GM12864 (cell line): ENCODE data around the gene DNM1.

Experiments used
- DNase-seq: peaks from one replicate; pipeline ENCODE4 v3.0.0-alpha.2; 2011; ENCODE audit warnings: low read depth
- H3K4me3 ChIP-seq: 2 replicates; pipeline ENCODE4 v1.5.1; 2011; ENCODE audit warnings: mild to moderate bottlenecking, low read depth, low read length, control low read depth
- TF ChIP-seq, protein P1 (sequence below): IDR thresholded peaks from 2 replicates; pipeline ENCODE4 v1.5.1; 2011; ENCODE audit warnings: low read depth, mild to moderate bottlenecking, moderate library complexity, low read length, control low read depth, inconsistent platforms; ENCODE audit errors: missing control alignments

The DNM1 gene

DNA sequence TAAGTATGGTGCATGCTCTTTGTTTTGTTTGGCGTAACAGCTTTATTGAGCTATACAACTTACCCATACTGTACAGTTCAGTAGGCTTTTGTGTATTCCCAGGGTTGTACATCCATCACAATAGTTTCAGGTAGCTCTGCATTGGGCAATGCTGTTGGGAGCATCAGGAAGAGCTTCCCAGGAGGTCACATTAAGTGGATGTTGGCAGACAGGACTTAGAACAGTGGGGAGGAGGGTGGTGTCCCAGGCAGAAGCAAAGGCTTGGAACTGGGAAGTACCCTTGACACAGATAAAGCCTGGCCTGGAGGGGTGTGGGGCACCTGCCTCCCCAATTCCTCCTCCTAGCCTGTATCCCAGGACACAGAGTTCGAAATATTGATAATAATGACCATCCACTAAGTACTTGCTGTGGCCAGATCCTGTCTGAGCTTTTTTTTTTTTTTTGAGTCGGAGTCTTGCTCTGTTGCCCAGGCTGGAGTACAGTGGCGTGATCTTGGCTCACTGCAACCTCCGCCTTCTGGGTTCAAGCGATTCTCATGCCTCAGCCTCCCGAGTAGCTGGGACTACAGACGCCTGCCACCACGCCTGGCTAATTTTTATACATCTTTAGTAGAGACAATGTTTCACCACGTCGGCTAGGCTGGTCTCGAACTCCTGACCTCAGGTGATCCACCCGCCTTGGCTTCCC lies 41.8 kb upstream of the DNM1 start:
- DNase-seq, result no peak
- TF ChIP-seq, protein P1, sequence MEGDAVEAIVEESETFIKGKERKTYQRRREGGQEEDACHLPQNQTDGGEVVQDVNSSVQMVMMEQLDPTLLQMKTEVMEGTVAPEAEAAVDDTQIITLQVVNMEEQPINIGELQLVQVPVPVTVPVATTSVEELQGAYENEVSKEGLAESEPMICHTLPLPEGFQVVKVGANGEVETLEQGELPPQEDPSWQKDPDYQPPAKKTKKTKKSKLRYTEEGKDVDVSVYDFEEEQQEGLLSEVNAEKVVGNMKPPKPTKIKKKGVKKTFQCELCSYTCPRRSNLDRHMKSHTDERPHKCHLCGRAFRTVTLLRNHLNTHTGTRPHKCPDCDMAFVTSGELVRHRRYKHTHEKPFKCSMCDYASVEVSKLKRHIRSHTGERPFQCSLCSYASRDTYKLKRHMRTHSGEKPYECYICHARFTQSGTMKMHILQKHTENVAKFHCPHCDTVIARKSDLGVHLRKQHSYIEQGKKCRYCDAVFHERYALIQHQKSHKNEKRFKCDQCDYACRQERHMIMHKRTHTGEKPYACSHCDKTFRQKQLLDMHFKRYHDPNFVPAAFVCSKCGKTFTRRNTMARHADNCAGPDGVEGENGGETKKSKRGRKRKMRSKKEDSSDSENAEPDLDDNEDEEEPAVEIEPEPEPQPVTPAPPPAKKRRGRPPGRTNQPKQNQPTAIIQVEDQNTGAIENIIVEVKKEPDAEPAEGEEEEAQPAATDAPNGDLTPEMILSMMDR, result no peak
- H3K4me3 ChIP-seq, result peak overlapping the region; percentile 97

DNA sequence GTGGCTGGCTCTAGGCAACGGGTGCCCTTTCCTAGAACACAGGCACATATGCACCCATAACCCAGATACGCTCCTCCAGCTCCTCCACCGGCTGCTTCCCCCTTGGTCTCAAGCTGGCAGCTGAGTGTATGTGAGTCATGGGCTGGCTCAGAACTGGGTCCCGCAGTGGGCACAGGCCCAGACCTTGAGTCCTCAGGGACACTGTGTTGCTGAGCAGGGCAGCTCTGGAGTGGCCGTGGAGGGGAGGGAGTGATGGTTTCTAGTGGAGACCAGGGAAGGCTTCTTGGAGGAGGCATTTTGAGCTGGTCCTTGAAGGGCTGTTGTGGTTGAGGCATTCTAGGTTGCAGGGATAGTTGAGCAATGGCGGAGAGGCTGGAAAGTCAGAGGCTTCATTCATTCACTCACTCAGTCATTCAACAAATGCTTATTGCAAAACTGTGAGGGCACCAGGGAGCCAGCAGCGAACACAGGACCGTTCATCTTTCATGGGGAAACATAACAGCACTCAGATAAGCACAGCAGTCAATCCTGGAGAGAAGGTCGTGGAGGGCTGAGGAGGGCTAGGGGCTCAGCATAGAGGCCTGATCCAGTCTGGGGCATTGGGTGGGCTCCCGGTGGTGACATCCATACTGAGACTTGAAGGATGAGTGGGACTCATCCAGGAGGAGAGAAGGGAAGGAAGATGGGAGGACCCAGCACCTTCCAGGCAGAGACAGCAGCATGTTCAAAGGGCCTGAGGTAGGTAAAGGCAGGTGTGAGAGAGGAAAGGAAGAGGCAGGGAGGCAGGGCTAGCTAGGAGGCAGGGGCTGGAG lies 40.8 kb upstream of the DNM1 start:
- no peak for DNase-seq
- TF ChIP-seq, protein P1, result no peak
- H3K4me3 ChIP-seq, result no peak overlapping the region

DNA sequence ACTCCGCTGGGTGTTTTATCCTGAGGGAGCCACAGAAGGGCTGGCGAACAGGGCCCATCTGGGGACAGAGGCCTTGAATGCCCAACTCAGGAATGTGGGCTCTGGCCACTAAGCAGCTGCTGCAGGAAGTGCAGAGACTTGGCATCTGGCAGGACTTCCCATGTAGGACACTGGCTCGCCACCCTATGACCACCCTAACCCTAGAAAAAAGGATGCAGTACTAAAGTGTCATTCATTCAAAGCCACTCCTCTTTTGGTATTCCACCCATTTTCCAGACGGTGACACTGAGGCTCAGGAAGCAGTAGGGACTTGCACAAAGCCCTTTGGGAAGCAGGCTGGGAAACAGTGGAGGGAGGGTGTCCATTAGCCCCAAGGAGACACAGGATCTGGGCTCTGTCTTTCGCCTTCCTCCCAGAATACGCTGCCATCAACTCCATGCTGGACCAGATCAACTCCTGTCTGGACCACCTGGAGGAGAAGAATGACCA lies 40.1 kb upstream of the DNM1 start:
- TF ChIP-seq, protein P1, result no peak
- H3K4me3 ChIP-seq, result no peak overlapping the region
- no peak for DNase-seq

DNA sequence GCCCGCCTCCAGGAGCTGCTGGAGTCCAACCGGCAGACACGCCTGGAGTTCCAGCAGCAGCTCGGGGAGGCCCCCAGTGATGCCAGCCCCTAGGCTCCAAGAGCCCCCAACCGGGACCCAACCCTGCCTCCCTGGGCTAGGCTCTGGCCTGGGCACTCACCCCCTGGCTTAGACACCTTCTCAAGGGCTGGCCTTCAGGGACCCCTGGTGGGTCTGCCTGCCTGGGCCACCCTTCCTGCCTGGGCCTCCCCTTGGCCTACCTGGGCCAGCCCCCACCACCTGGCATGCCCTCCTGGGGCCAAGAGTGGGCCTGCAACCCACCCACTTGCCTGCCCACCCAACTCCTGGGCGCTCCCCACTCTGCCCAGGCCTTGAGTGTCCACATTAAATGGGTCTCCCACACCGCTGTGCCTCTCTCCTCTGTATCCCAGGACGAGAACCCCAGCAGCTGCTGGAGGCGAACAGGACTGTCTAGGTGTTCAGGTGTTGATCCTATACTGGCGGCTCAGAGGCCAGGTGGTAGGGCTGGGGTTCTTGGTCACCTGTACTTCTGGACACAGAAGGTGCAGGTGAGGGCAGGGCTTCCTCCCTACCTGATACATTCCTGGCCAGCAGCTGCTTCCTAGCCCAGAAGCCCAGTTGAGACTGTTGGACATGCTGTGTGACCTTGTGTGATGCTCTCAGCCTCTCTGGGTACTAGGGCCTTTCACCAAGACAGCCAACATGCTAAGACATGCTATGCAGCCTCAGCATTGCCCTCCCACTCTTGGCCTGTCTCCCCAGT lies 39.5 kb upstream of the DNM1 start:
- TF ChIP-seq, protein P1, result no peak
- H3K4me3 ChIP-seq, result no peak overlapping the region
- no peak for DNase-seq

DNA sequence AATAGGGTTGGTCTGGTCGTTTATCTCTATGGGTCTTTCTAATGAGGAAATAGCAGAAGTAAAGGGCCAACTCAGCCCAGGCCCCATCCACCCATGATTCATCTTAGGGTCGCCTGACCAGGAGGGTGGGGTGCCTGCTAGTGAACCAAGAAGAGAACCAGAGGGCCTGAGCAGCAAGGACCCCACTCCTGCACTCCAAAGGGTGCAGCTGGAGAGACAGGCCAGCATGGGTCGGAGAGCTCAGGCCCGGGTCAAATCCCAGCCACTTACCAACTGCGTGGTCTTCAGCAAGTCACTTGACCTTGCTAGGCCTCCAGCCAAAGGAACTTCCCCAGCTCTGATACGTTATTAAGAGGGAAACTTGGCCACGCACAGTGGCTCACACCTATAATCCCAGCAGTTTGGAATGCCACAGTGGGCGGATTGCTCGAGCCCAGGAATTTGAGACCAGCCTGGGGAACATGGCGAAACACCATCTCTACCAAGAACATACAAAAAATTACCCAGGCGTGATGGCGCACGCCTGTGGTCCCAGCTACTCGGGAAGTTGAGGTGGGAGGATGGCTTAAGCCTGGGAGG lies 38.8 kb upstream of the DNM1 start:
- no peak overlapping the region for H3K4me3 ChIP-seq
- no peak for DNase-seq
- TF ChIP-seq, protein P1, result no peak

DNA sequence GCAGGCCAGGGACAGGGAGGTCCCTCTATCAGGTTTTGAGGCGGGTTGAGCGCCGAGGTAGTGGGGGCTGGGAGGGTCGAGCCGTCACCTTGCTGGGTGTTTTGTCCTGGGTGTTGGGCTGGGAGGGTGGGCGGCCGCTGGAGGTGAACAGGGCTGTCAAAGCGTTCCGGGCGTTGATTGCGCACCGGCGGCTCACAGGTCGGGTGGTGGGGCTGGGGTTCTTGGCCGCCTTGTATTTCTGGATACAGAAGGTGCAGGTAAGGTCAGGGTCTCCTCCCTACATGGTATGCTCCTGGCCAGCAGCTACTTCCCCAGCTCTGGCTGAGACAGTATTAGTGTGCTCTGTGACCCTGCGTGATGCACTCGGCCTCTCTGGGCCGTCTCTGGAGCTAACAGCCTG lies 37.0 kb upstream of the DNM1 start:
- TF ChIP-seq, protein P1, result no peak
- no peak overlapping the region for H3K4me3 ChIP-seq
- no peak for DNase-seq
